Measurements from ENCODE around the gene PEX7.
"Not testable (repeated sequence)": the region's sequence is repeated elsewhere in the genome, so short reads cannot be mapped to it uniquely, and the experiment has no call there.

The PEX7 gene

GRCh38 chr6:136846477-136846876, 24.1 kb downstream of the PEX7 start:
- not testable (repeated sequence) for DNase-seq

- not testable (repeated sequence) for DNase-seq
Observed at GRCh38 chr6:136849979-136850563, 27.7 kb downstream of the PEX7 start.

DNA sequence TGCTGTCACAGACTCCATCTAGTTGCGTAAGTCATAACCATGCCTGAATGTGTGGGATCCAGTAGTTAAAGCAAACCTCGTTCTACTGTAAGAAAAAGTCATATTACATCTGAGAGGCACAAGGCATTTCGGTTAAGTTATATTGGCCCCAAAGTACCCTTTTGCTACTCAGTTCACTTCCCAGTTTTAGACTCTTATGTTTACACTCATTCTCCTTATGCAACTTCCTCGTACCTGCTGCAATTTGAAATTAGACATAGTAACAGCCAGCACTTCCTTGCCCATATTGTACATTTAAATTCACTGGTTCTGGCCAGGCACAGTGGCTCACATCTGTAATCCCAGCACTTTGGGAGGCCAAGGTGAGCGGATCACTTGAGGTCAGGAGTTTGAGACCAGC, 37.0 kb downstream of the PEX7 start:
- DNase-seq = no peak

DNA sequence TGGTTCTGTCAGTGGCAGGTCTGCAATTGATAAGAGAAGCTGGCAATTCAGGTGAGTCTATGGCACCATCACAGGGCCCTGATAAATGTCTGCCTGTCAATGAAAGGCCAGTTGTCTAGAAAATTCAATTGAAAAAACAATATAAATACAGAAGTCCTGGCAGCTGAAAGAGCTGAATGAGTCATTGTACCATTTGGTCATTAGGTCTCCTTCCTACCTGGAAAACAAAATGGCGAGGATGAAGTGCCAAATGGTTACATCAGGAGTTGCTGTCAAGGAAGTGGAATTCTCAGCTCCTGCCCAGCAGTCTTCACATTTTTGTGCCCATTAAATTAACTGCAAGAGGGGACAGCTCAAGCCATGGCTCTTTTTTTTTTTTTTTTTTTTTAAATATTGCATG, 37.7 kb downstream of the PEX7 start:
- no peak for DNase-seq

GRCh38 chr6:136862662-136863061, 40.3 kb downstream of the PEX7 start:
- DNase-seq = no peak

- DNase-seq = no peak
Observed at GRCh38 chr6:136863752-136864151, 41.4 kb downstream of the PEX7 start.

GRCh38 chr6:136864676-136865075, 42.3 kb downstream of the PEX7 start:
- no peak for DNase-seq

- DNase-seq = no peak
Observed at GRCh38 chr6:136866872-136867416, 44.6 kb downstream of the PEX7 start.

- no peak for DNase-seq
Observed at GRCh38 chr6:136869451-136869850, 47.1 kb downstream of the PEX7 start.

DNA sequence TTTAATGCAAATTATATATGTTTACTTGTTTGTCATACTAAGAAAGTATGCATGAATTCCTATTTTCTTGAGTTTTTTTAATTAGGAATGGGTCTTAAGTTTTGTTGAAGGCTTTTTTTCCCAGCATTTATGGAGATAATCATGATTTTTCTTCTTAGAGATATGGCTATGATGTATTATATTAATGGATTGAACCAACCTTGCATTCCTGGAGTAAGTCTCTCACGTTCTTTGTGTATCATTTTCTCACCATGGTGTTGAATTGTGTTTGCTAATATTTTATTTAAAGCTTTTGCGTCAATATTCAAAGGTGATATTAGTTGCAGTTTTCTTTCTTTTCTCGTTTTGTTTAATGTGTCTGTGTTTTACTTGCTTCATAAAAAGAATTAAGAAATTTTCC, 51.4 kb downstream of the PEX7 start:
- no peak for DNase-seq

- DNase-seq = not testable (repeated sequence)
Observed at GRCh38 chr6:136876469-136876868, 54.1 kb downstream of the PEX7 start.

DNA sequence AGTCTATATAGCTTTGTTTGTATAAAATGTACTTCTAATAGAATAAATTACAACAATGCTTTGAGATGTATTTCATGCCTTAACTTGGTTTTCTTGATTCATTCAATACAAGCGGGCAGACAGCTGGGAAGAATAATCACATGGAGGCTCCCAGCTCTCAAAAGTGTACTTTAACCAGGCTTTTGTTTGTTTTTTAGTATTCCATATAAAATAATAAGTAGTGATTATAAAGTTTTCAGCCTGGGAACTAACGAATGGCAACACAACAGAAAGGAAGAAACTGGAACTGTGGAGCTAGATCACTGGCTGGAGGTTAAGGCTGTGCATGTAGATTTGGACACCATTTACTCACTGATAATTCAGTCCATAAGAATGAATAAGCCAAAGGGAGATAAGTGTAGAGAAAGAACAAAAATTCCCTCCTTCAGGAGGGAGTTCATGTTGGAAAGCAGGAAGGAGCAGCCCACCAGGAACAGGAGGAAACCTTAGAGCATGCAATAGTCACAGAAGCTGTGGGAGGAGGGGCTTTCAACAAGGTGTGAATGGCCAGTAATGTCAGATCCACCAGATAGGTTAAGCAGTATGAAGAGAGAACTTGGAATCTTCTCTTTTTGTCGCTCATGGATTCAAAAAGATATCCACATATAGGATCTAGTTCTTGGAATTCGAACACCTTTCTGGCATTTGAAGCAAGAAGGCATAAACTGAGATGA, 58.5 kb downstream of the PEX7 start:
- no peak for DNase-seq

DNA sequence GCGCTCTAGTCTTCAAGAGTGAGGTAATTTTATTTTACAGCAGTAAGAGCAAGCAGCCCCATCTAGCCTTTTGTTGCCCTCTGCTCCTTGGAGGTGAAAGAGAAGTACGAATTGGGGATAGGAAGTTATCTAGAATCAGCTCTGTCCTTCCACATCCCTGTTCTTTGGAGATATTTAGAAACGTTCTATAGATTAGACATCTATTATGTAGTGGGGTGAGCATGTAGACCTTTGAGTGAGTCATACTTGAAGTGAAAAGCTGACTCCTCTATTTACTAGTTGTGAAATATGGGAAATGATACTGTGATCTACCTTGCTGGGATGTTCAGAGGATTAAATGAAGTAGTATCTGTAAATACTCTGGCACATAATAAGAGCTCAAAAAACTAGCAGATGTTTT, 63.7 kb downstream of the PEX7 start:
- no peak for DNase-seq

DNA sequence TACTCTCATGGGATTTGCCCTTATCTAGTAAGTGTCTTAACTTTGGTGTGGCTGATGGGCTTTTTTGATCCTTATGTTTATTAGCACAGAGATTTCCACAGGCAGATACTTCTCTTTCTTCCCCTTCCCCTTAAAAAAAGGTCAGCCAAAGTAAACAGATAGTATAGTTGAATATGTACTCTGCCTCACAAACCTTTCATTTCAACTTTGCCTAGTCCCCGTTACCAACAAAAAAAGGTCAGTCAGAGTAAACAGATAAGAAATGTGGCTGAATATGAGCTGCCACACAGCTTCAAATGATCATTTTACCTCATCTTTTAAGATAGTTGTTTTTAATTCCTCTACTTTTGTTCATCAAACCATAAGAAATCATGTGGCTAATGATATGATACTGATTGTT, 65.6 kb downstream of the PEX7 start:
- DNase-seq = no peak

DNA sequence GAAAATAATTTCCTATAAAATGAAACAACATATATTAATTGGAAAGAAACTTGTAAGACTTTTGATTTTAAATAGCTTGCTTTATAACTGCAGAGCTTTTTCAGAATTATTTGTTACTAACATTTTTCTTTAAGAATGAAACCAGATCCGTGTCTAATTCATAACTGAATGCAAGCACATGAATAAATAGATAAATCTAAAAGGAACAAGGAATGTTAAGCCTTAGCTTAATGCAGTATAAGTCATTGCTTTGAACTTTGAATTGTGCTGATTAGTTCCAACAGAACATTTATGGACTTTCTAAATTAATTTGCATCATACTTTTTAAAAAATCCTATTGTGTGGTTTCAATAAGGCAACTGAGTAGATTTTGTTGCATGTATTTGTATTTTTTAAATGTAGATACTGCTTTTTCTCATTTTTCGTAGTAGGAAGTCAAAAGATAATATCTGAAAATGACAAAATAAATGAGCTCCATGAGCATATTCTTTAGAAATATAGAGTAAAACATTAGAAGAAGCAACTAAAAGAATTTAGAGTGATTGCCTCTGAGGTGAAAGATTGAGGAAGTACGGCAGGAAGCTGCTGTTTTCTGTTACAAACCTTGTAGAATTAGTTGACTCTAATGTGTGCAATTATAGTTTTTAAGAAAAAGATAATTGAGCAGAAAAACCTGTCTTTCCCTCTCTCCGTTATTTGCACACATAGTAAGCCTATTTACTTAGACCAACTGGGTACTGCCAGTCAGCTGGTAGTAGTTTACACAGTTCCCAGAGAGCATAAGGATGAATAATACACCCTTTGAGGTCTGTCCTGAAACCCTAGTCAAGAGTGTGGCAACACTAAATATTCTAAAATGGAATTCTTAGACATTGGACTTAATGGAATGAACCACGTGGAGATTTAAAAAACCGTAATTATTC, 67.1 kb downstream of the PEX7 start:
- DNase-seq = no peak

DNA sequence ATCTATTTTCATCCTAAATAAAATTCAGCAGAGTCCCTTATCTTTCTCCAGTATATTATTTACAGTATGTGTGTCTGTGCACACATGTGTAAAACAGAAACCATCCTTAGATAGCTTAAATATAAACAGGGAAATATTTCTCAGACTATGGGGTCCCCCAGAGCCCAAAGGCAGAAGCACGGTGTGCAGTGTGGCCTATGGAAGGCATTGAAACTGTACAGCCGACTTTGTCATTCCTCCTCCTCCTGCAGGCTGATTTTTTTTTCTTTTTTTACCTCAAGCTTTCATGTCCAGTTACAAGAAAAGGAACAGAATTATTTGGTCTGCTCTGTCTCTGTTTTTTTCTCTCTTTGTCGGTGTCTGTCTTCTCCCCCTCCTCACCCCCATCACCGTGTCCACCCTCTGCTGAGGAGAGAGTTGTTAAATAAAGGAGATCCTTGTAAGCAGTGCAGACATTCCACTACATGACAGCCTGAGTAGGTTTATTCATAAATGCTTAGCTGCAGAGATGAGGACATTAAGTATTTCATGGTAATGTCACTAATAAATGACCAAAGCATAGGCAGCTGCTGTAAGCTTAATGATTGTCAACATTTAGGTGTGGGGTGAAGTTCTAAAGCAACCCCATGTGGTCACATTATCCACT, 67.9 kb downstream of the PEX7 start:
- DNase-seq = no peak

DNA sequence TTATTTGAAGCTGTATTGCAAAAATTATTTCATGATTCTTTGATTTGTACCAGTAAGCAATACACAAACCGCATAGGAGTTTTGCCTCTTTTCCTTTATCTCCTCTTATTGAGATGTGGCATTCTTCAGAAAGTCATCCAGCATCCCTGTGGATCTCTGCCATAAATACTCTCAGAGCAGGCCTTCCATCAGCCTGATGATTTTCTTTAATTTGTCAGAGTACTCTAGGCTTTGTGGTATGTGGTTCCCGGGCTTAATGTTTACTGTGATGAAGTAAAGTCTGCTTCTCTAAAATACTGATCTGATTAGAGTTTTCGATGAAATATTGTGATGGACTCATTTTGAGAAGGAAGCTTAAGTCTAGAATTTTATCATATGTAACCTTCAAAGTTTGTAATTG, 68.6 kb downstream of the PEX7 start:
- DNase-seq = no peak

DNA sequence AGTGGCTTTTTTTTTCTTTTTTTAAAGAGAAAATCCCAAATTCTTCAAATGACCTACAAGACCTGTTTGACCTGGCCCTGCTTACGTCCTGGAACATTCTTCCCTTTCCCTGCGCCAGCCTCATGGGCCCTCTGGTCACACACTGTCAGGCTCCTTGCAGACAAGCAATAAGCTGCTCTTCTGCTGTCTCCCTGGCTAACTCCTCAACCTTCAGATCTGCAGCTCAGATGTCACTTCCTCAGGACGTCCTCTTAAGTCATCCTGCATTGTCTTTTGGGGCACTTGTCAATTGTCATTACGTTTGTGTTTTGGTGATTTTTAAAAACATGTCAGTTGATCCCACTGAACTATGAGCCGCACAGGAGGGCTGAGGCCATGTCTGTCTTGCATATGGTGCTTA, 70.8 kb downstream of the PEX7 start:
- DNase-seq = no peak

GRCh38 chr6:136895901-136896300, 73.5 kb downstream of the PEX7 start:
- no peak for DNase-seq

DNA sequence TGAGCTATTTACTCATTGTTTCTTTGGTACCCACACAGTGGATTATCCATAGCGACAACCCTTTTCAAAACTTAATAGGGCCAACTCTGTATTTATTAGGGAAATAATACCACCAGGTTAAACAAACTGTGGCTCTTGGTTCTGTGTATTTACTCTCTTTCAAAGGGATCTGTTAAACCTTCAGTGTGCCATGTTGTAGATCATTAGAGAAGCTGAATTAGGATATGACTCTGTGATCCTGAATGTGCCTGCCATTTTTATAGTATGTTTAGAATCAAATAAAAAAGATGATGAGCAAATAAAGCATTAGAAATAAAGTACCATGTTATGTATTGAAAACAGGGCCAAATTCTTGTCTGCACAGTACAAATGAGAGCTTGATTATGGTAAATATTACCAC, 74.7 kb downstream of the PEX7 start:
- DNase-seq = no peak

- DNase-seq = no peak
Observed at GRCh38 chr6:136901212-136901784, 78.9 kb downstream of the PEX7 start.

DNA sequence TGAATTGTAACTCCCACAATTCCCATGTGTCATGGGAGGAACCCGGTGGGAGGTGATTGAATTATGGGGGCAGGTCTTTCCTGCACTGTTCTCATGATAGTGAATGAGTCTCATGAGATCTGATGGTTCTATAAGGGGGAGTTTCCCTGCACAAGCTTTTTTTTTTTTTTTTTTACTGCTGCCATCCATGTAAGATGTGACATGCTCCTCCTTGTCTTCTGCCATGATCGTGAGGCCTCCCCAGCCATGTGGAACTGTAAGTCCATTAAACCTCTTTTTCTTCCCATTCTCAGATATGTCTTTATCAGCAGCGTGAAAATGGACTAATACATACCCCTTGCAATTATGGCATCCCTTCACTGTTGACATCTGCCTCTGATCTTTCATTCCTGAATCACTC, 82.1 kb downstream of the PEX7 start:
- DNase-seq = not testable (repeated sequence)

DNA sequence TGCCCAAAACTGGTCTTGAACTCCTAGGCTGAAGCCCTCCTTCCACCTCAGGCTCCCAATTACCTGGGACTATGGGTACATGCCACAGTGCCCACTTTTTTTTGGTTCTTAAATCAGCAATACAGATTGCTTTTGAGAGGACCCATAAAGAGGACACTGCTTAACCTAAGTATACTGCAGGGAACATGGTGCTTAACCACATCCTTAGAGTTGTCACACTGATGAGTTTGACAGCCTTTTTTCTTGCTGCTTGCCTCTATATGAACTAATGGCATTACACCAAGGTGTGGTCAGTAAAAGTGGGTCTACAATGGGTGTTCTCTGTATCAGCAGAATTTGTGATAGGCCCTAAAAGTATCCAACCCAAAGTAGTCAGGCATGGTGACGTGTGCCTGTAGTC, 92.6 kb downstream of the PEX7 start:
- DNase-seq = no peak

Data from NCI-H187 treated with DMSO at 0.1 percent for 48 hours (cell line).